BE2C (cell line): Measurements from ENCODE around the gene KLF13.

Experiments
- DNase-seq: peaks from one replicate; pipeline ENCODE4 v3.0.0-alpha.2; 2020
- H3K27me3 ChIP-seq: fragments of 250-450 bp; sonication (Bioruptor Pico); 2 replicates; pipeline ENCODE4 v1.5.1; 2020; ENCODE audit warnings: mild to moderate bottlenecking
- H3K36me3 ChIP-seq: fragments of 250-450 bp; sonication (Bioruptor Pico); 2 replicates; pipeline ENCODE4 v1.5.1; 2020; ENCODE audit warnings: mild to moderate bottlenecking
- H3K4me1 ChIP-seq: fragments of 250-450 bp; sonication (Bioruptor Pico); 2 replicates; pipeline ENCODE4 v1.5.1; 2020
- H3K4me3 ChIP-seq: 2 replicates; pipeline ENCODE4 v1.5.1; 2011; ENCODE audit warnings: low read depth, low read length
- H3K9me3 ChIP-seq: fragments of 250-450 bp; sonication (Bioruptor Pico); 2 replicates; pipeline ENCODE4 v1.5.1; 2020
- TF ChIP-seq, protein P1 (sequence below): IDR thresholded peaks from 2 replicates; pipeline ENCODE4 v1.5.1; 2012; ENCODE audit warnings: mild to moderate bottlenecking, low read depth, low read length

KLF13 gene

DNA sequence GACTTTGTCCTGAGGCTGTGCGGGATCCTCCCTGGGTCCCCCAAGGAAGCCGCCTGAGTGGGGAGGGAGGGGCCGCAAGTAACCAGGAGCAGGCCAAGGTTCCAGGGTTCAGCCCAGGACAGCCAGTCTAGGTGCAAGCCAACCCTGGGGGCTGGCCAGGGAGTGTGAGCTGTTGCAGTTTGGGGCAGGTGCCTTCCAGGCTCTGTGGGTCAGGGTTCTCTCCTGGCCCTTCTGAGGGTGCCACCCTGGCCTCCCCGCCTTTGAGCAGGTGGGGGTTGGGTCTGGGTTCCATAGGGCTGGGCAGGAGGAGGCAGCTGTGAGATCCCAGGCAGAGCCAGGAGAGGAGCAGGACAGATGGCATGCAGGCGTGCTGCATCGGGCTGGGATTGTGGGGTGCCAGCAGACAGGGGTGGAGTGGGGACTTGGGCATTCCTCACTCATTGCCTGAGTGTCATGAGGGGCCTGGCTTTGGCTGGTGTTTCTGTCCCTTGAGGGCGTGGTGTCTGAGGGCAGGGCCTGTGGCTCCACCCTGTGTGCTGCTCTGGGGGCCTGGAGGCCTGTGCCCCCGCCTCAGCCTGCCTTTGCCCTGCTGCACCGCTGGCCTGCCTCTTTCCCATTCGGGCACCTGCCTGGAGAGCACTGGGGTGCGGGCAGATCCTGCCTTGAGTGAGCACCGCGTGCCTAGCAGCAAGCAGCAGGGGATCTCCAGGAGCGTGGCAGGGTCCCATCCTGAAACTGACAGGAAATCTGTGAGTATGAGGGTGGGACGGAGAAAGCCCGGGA, 18.4 kb downstream of the KLF13 start:
- Histone ChIP-seq H3K9me3 (no peaks in the 10 kb centered on the region), H3K36me3 (peaks cover under 1% of the 10 kb centered on the region), H3K27me3 (no peaks in the 10 kb centered on the region), H3K4me3 (no peak overlapping the region), H3K4me1 (peaks cover 17% of the 10 kb centered on the region)
- DNase-seq, result no peak
- TF ChIP-seq, protein P1, sequence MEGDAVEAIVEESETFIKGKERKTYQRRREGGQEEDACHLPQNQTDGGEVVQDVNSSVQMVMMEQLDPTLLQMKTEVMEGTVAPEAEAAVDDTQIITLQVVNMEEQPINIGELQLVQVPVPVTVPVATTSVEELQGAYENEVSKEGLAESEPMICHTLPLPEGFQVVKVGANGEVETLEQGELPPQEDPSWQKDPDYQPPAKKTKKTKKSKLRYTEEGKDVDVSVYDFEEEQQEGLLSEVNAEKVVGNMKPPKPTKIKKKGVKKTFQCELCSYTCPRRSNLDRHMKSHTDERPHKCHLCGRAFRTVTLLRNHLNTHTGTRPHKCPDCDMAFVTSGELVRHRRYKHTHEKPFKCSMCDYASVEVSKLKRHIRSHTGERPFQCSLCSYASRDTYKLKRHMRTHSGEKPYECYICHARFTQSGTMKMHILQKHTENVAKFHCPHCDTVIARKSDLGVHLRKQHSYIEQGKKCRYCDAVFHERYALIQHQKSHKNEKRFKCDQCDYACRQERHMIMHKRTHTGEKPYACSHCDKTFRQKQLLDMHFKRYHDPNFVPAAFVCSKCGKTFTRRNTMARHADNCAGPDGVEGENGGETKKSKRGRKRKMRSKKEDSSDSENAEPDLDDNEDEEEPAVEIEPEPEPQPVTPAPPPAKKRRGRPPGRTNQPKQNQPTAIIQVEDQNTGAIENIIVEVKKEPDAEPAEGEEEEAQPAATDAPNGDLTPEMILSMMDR, result no peak

DNA sequence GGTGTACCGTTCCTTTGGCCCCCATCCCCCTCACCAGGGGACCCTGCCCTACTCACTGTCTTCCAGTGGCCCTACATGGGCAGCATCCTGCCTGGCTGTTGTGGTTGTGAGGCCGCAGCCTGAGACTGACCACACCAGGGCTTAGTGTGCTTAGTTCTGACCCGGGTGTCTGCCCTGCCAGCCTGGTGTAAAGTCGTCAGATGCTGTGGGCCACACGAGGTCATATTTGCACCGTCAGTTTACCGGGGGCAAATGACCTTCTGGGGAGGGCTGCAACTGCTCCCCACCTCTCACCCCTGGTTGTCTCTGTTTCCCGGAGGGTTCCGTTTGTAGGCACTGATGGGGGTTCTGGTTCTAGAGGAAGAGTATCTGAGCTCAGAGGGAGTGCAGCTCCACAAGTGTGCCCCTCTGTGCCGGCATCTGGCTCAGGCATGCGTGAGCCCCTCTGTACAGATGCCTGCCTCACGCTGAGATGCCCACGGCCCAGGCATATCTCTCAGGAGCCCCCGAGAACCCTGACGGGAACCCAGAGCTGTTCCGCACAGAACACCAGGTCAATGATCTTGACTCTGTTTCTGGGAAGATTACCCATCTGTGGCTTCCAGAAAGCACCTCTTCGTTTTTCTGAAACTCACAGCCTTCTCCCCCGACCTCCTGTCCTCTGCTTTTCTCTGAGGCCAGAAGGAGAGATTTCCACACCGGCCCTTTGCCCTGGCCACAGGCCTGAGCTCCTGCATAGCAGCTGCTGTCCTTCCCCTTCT, 19.2 kb downstream of the KLF13 start:
- H3K4me3 ChIP-seq, result no peak overlapping the region
- H3K9me3 ChIP-seq, result no peaks in the 10 kb centered on the region
- H3K36me3 ChIP-seq, result no peaks in the 10 kb centered on the region; the same call in none of the 2 replicates
- TF ChIP-seq, protein P1, result no peak
- DNase-seq, result no peak
- H3K4me1 ChIP-seq, result peaks cover 16% of the 10 kb centered on the region
- no peaks in the 10 kb centered on the region for H3K27me3 ChIP-seq

DNA sequence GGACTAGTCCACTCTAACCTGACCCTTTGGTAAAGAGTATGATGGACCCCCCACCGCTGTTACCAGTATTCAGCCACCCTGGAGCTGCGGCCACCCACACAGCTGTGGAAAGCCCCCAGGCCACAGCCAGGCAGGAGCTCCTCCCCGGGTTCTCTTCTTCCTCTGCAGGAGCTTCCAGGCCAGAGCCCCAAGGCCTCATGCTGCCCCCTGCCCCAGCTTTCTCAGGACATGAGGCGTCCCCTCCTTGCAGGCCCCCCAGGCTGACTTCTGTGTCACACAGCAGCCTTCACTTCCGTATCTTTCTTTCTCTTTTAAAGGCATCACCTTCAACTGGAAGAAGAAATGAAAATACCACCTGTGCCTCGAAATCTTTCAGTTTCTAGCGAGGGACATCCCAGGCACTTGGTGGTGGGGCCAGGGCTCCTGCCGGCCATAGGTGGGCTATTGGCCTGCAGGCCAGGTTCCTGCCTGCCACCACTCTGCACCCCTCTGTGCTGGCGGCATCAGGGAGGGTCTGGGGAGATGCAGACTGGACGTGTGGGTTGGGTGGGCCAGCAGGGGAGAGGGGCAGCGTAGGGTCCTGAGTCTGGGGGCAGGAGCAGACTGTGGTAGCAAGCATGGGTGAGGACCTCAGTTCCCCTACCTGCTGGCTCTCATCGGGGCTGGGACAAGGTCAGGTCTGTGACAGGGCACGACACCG, 19.9 kb downstream of the KLF13 start:
- no peaks in the 10 kb centered on the region; the same call in none of the 2 replicates for H3K36me3 ChIP-seq
- TF ChIP-seq, protein P1, result no peak
- no peaks in the 10 kb centered on the region for H3K9me3 ChIP-seq
- H3K4me3 ChIP-seq, result no peak overlapping the region
- no peak for DNase-seq
- peaks cover 23% of the 10 kb centered on the region for H3K4me1 ChIP-seq
- H3K27me3 ChIP-seq, result no peaks in the 10 kb centered on the region

DNA sequence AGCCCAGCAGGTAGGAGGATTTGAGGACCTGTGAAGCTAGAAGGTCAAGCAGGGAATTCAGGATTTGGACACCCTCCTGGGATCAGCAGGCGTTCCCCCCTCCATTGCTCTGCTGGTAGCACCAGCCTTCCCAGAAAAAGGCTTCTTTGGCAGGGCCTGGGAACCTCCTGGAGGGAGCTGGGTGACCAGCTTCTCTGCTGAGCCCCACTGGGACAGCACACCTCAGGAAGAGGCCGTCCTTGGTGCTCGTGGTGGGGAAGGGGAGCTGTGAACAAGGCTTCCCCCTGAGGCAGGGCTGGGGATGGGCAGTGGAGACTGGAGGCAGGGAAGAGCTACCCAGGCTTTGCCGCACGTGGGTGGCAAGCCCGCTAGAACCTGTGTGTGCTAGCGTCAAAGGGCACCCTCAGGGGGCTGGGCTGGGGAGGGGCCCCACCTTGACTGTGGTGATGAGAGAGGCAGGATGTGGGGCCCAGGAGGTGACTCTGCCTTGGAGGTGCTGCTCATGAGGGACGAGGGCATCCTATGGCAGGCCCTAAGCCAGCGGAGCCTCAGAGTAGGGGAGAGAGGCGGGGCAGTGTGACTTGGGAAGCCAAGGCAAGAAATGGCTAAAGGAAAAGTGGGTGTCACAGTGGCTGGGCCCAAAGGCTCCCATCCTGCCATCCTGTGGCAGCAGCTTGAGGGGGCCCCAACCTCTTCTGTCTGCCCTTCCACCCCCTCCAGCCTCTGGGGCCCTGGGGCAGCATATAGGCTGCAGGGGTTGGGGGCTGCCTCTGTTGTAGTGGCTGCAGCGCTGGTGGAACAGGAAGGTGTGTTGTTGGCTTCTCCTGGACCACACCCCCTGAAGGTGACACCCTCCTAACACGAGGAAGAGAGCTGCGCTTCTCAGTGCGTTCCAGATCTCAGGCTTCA, 20.7 kb downstream of the KLF13 start:
- Histone ChIP-seq H3K36me3 (no peaks in the 10 kb centered on the region; the same call in none of the 2 replicates), H3K27me3 (no peaks in the 10 kb centered on the region), H3K4me3 (no peak overlapping the region), H3K9me3 (no peaks in the 10 kb centered on the region), H3K4me1 (peaks cover 28% of the 10 kb centered on the region)
- TF ChIP-seq, protein P1, result no peak
- DNase-seq, result no peak

DNA sequence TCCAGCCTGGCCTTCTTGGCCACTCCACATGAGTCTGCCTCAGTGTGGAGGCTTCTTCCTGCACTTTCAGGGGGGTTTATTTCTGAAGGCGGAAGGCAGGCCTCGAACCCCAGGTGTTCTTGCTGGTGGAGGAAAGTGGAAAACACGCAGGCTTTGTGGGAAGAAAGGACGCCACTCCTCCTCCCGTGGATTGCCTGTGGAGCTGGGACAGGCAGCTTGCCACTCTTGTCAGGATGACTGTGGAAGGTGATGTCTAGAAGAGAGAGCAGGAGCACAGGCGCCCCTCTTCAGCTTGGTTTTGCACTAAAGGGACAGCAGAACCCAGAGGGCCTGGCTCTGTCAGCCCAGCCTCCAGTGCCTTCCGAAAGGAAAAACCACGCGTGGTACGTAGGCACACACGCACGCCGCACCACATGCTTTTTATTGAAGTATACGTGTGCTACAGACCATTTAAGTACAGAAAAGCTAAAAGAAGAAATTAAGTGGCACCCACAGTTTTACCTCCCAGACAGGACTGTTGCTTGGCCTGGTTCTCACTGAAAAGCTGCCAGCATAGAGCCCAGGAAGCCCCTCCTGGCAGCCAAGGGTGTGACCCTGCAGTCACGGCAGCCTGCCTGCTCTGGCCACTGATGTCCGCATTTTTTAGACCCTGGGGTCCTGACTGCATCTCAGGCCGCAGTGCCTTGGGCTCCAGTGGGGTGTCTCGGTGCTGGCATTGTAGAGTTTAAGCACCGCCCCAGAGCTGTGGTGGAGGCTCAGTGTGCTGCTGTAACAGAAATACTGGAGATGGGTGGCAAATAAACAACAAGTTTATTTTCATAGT, 21.6 kb downstream of the KLF13 start:
- no peaks in the 10 kb centered on the region; the same call in 1 of the 2 replicates for H3K36me3 ChIP-seq
- H3K4me1 ChIP-seq, result peaks cover 37% of the 10 kb centered on the region
- no peak overlapping the region for H3K4me3 ChIP-seq
- no peaks in the 10 kb centered on the region for H3K27me3 ChIP-seq
- no peaks in the 10 kb centered on the region for H3K9me3 ChIP-seq
- DNase-seq, result no peak
- TF ChIP-seq, protein P1, result no peak
